Stimulated activated CD8-positive, alpha-beta memory T cell treated with anti-CD3 and anti-CD28 coated beads, Interleukin-15, amount 100 ng/mL, for 48 hours (primary cell): Measurements from ENCODE around the gene DEFB113.

ENCODE experiments used
- DNase-seq, 2 donors: peaks; one replicate each; pipeline ENCODE4 v3.0.0-alpha.2; 2020; ENCODE audit warnings: low read depth in 2 of 2

DEFB113 gene

DNA sequence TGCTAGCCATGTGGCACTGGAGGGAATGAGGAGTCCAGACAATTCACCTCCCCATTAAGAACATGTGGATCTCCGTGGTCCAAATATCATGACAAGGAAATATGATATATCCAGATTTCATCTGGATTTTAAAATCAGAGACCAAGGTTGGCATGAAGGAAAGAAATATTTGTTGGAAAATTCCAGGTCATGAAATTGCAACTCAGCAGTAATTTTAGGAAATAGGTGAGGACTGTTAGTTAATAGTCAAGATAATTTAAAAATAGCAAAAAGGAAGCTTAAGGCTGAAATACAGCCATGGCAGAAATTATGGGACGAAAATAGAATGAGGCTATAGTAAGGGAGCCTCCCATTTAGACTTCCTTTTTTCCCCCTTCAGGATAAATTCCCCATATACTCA, 32.4 kb downstream of the DEFB113 start:
- DNase-seq, result no peak

DNA sequence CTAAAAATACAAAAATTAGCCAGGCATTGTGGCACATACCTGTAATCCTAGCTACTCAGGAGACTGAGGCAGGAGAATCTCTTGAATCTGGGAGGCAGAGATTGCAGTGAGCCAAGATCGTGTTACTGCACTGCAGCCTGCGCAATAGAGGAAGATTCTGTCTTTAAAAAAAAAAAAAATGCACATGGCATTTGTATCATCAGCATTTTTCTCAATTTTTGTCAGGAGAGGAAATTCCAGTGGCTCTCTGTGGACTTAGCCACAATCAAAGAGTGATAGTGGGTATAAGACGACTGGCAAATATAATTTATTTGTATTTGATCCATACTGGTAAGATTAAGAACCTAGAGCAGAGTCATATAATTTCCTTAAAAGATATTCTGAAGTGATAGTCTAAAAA, 34.0 kb downstream of the DEFB113 start:
- no peak for DNase-seq

DNA sequence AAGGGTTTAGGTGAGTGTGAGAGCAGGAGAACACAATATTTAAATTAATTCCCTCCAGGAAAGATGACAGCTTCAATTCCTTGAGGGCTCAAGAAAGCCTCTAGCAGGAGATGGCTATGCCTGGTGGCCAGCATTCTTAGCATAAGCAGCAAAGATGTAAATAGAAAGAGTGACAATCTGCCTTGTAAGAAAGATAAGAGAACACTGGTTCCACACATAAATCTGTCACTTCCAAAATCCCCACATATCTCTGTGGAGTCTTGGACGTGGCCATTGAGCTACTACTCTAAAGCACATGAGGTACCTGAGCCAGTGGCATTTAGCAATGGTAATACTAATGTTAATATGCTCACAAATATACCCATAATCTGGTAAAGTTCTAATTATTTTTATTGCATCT, 34.7 kb downstream of the DEFB113 start:
- DNase-seq, result no peak

DNA sequence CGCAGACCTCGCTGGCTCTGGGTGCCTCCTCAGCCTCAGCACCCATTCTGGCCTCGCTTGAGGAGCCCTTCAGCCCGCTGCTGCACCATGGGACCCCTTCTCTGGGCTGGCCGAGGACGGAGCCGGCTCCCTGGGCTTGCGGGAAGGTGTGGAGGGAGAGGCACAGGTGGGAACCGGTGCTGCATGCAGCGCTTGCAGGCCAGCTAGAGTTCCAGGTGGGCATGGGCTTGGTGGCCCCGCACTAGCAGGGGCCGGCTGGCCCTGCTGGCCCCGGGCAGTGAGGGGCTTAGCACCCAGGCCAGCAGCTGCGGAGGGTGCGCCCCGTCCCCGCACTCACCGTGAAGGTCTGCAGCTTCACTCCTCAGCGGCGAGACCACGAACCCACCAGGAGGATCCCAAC, 35.9 kb downstream of the DEFB113 start:
- no peak for DNase-seq

DNA sequence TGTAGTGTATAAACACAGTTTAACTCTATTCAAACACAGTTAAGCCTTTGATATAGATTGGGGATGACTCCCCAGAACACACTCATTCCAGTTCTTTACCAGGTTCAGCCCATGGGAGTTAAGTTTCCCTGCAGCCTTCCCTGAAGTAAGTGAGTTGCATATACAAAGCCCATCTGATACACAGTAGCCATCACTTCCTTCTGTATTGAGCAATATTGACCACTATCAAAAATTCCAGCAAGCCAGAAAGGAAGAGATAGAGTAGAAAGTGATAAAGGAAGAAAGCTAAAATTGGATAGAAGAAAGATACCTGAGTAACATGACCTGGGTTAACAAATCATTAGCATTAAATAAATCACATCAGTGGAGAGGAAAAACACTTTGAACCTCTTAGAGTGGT, 40.1 kb downstream of the DEFB113 start:
- DNase-seq, result no peak

DNA sequence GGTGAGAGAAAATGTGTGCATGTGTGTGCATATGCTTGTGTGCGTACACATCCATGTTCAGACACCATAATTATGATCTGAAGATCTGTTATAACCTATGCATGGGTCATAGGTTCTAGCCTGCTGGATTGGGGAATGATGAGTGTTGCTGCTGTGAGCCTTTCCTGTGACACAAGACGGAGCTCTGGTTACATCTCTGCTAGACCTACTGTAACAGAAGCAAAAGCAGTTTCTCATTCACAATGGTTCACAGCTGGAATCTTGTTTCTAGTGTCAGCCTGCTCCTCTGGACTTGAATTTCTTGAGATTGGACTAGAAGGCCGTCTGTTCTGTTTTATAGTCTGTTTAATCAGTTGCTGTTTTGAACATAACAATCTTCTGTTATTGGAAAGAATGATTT, 45.6 kb downstream of the DEFB113 start:
- DNase-seq, result no peak

DNA sequence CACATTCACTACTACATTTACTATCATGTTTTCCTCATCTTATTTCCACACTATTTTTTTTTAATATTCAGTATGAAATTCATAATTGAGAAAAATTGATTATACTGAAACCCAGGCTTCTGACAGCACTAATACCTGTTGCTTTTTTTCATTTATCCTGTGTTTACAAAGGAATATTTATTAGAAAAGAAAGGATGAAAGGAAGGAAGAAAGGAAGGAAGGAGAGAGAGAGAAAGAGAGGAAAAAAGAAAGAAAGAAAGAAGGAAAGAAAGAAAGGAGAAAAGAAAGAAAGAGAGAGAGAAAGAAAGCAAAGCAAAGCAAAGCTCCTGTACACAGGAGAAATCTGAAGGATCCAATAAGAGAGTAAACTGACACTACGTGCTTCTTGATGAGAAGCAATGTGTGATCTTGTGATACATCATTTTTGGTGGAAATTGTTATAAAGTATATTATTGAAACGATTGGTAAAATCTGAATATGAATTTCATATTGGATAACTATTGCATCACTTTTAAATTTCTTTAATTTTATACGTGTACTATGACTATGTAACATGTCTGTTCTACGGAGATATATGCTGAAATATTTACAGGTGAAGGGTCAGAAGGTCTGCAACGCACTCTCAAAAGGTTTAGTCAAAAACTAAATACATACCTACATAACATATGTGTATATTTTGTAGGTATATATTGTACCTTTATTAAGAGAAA, 49.3 kb downstream of the DEFB113 start:
- no peak for DNase-seq

DNA sequence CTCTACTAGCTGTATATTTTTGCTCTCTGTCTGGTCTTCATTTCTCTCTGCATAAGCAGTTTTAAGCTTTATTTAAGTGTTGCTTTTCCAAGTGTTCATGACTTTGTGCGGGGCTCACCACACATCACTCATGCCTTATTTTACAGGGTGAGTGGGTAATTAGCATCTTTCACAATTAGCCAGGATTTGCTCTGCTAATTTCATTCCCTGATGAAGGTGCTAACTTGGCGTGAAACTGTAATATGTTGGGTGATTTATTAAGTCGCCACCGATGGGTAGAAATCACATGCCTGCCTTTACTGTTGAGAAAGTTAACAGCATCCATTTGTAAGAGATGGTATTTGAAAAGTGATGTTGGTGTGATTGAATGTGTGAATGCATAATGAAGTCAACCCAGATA, 50.2 kb downstream of the DEFB113 start:
- DNase-seq, result no peak

DNA sequence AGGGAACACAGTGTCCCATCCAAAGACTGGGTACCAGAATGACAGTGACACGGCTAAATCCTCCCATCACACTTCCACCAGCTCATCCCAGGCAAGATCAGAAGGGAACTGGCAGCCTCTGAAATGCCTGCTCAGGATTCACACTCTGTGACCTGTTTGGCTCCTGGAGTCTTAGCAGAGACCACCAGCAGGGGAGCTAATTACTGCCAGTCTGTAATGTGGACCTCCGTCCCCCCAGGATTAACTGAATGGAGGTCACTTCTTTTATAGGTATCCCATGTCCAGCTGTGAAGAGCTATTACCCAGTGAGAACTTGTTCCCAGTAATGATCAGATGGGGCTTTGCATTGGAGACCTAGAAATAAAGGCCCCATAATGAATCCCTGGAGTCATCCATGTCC, 50.6 kb downstream of the DEFB113 start:
- no peak for DNase-seq
